Vagina (tissue), 2 donors: ENCODE measurements around the gene NIT1.

Source experiments
- POLR2A ChIP-seq, 2 donors: fragments of 450-650 bp; IDR thresholded peaks; one replicate each; pipeline ENCODE4 v1.6.1; 2017; ENCODE audit warnings: antibody characterized with exemption in 2 of 2, mild to moderate bottlenecking in 2 of 2, moderate library complexity in 2 of 2
- TF ChIP-seq, protein P1 (sequence below), 3 experiments: fragments of 450-650 bp in 2 of 3; fragments of 200-600 bp in 1 of 3; sonication (generic) in 1 of 3; IDR thresholded peaks; one replicate each; pipeline ENCODE4 v1.5.1; 2017 to 2019; ENCODE audit warnings: antibody characterized with exemption in 3 of 3, mild to moderate bottlenecking in 2 of 3, moderate library complexity in 2 of 3

DNA sequence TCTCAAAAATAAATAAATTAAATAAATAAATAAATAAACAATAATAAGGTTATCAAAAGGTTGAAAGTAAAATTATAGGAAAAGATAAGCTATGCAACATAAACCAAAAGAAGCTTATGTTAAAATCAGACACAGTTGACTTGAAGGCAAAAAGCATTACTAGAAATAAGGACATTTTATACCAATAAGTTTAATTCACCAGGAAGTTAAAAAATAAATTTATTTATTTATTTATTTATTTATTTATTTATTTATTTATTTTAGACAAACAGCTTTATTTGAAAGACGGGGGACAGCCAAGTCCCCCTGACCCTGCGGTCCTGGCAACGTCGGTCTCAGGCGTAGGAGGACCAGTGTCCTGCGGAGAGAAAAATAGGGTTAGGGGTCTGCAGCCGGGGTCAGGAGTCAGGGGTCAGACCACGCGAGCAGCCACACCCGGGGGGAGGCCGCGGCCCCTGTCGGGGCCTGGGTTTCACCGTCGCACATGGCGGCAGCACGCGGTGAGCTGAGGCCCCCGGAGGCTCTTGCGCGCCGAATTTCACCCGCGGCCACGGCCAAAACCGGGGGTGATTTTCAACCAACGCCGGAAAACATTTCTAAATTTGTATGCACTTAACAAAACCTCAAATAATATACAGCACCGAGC is 23.0 kb downstream of the NIT1 start:
- TF ChIP-seq, protein P1, sequence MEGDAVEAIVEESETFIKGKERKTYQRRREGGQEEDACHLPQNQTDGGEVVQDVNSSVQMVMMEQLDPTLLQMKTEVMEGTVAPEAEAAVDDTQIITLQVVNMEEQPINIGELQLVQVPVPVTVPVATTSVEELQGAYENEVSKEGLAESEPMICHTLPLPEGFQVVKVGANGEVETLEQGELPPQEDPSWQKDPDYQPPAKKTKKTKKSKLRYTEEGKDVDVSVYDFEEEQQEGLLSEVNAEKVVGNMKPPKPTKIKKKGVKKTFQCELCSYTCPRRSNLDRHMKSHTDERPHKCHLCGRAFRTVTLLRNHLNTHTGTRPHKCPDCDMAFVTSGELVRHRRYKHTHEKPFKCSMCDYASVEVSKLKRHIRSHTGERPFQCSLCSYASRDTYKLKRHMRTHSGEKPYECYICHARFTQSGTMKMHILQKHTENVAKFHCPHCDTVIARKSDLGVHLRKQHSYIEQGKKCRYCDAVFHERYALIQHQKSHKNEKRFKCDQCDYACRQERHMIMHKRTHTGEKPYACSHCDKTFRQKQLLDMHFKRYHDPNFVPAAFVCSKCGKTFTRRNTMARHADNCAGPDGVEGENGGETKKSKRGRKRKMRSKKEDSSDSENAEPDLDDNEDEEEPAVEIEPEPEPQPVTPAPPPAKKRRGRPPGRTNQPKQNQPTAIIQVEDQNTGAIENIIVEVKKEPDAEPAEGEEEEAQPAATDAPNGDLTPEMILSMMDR (IDR thresholded peaks at IDR 0.05) = no peak
- TF ChIP-seq POLR2A (IDR thresholded peaks at IDR 0.05) = no peak
